Endothelial cell of umbilical vein (primary cell): ENCODE results near the gene RASSF5. TPM values are rescaled to one million over a fixed set of nuclear protein-coding genes. Genes with fewer than 3 reads are reported as not detected.

Source experiments
- BruUV-seq: library from RNA; stranded (reverse); fragments of 400-500 nt; replicated peaks from 2 replicates; lab custom pipeline; 2021; lab: Mats Ljungman, UMichigan
- CTCF ChIA-PET: fragments of 300-600, 350-600 bp; sonication (Branson Sonifier 250); formaldehyde crosslinking; loops from one replicate; lab custom pipeline; 2021; ENCODE audit warnings: antibody characterized with exemption, inconsistent platforms; lab: Charles Lee
- POLR2A ChIA-PET: fragments of 300-600, 350-600 bp; sonication (Branson Sonifier 250); formaldehyde crosslinking; loops from one replicate; lab custom pipeline; 2021; ENCODE audit warnings: antibody characterized with exemption, inconsistent platforms; lab: Charles Lee
- DNase-seq: peaks from one replicate; pipeline ENCODE4 v3.0.0-alpha.2; 2011; ENCODE audit warnings: low read depth, low spot score
- FAIRE-seq: peaks from 2 replicates; lab custom pipeline; 2011; peaks lifted over from hg19 to GRCh38; lab: Jason Lieb, UNC
- H2AFZ ChIP-seq: 2 replicates; pipeline ENCODE4 v1.6.0; 2012; ENCODE audit warnings: low read depth, low read length, control low read depth, inconsistent platforms
- H3K27ac ChIP-seq: 2 replicates; pipeline ENCODE4 v1.5.1; 2011; ENCODE audit warnings: low read depth, mild to moderate bottlenecking, control low read depth, low read length, moderate library complexity; ENCODE audit not compliant: insufficient read depth
- H3K27me3 ChIP-seq, 2 experiments: 2 replicates each; pipeline versions ENCODE4 v1.6.0 to v1.6.1; 2011; ENCODE audit warnings: low read length in 2 of 2, mixed read lengths in 1 of 2; ENCODE audit not compliant: control insufficient read depth in 2 of 2, insufficient read depth in 2 of 2
- H3K36me3 ChIP-seq, 2 experiments: 2 replicates in 1 of 2; 3 replicates in 1 of 2; pipeline ENCODE4 v1.5.1; 2011; ENCODE audit warnings: low read length in 2 of 2, mild to moderate bottlenecking in 1 of 2, moderate library complexity in 1 of 2; ENCODE audit not compliant: control insufficient read depth in 2 of 2, insufficient read depth in 2 of 2; ENCODE audit errors: extremely low read depth in 1 of 2
- H3K4me1 ChIP-seq: 3 replicates; pipeline ENCODE4 v1.5.1; 2011; ENCODE audit warnings: mild to moderate bottlenecking, low read length; ENCODE audit not compliant: control insufficient read depth, insufficient read depth; ENCODE audit errors: extremely low read depth
- H3K4me2 ChIP-seq: 2 replicates; pipeline ENCODE4 v1.6.1; 2011; ENCODE audit warnings: low read length, control low read depth, mixed read lengths; ENCODE audit not compliant: insufficient read depth
- H3K4me3 ChIP-seq, 3 experiments: fragments of 200-600 bp in 1 of 3; sonication (generic), shearing (Covaris generic) in 1 of 3; replicated peaks in 1 of 3; 2 replicates each; pipeline ENCODE4 v1.5.1; 2011 to 2016; ENCODE audit warnings: control low read depth in 3 of 3, low read length in 3 of 3, mild to moderate bottlenecking in 2 of 3, inconsistent platforms in 1 of 3, low read depth in 1 of 3, moderate library complexity in 1 of 3; ENCODE audit not compliant: insufficient read depth in 1 of 3
- H3K79me2 ChIP-seq: 2 replicates; pipeline ENCODE4 v1.6.0; 2012; ENCODE audit warnings: low read length, inconsistent platforms; ENCODE audit not compliant: control insufficient read depth, insufficient read depth
- H3K9ac ChIP-seq: replicated peaks from 2 replicates; pipeline ENCODE3; 2011; ENCODE audit warnings: low read length, control low read depth; ENCODE audit not compliant: insufficient read depth; ENCODE audit errors: extremely low read depth
- H3K9me1 ChIP-seq: replicated peaks from 3 replicates; pipeline ENCODE4 v1.6.0; 2011; ENCODE audit warnings: mild to moderate bottlenecking, low read length; ENCODE audit not compliant: control insufficient read depth, insufficient read depth; ENCODE audit errors: extremely low read depth
- H3K9me3 ChIP-seq: replicated peaks from 2 replicates; pipeline ENCODE4 v1.5.1; 2012; ENCODE audit warnings: low read length, inconsistent platforms; ENCODE audit not compliant: control insufficient read depth, insufficient read depth
- H4K20me1 ChIP-seq: replicated peaks from 2 replicates; pipeline ENCODE3; 2011; ENCODE audit warnings: mild to moderate bottlenecking, low read length; ENCODE audit not compliant: control insufficient read depth, insufficient read depth; ENCODE audit errors: extremely low read depth
- CTCF ChIP-seq, 2 donors: IDR thresholded peaks; 1 replicate in 1 of 2; 2 replicates in 1 of 2; pipeline ENCODE4 v1.5.1; 2011; ENCODE audit warnings: low read length in 2 of 2, mild to moderate bottlenecking in 2 of 2, moderate library complexity in 2 of 2, control low read depth in 1 of 2, inconsistent platforms in 1 of 2, low read depth in 1 of 2; ENCODE audit not compliant: insufficient read depth in 1 of 2; ENCODE audit errors: extremely low read depth in 1 of 2
- EZH2 ChIP-seq: IDR thresholded peaks from 2 replicates; pipeline ENCODE4 v1.6.1; 2012; ENCODE audit warnings: borderline replicate concordance, low read depth, mild to moderate bottlenecking, moderate library complexity, low read length, inconsistent platforms; ENCODE audit not compliant: severe bottlenecking
- FOS ChIP-seq: IDR thresholded peaks from 2 replicates; pipeline ENCODE4 v1.6.1; 2011; ENCODE audit warnings: mild to moderate bottlenecking, low read length, moderate library complexity, borderline replicate concordance; ENCODE audit not compliant: insufficient read depth
- GATA2 ChIP-seq: IDR thresholded peaks from 2 replicates; pipeline ENCODE4 v1.7.0; 2011; ENCODE audit warnings: low read depth, mild to moderate bottlenecking, moderate library complexity, mixed read lengths, low read length; ENCODE audit not compliant: insufficient read length, insufficient read depth
- JUN ChIP-seq: IDR thresholded peaks from 2 replicates; pipeline ENCODE4 v1.6.1; 2011; ENCODE audit warnings: borderline replicate concordance, low read depth; ENCODE audit not compliant: insufficient read length, insufficient read depth
- MYC ChIP-seq: IDR thresholded peaks from one replicate; pipeline ENCODE4 v1.6.1; 2011; ENCODE audit warnings: mild to moderate bottlenecking, low read depth, low read length
- POLR2A ChIP-seq: IDR thresholded peaks from 2 replicates; pipeline ENCODE4 v1.6.1; 2012; ENCODE audit warnings: low read depth, mild to moderate bottlenecking, control low read depth, low read length
- POLR2AphosphoS5 ChIP-seq: IDR thresholded peaks from 2 replicates; pipeline ENCODE4 v1.6.1; 2012; ENCODE audit warnings: low read depth, mild to moderate bottlenecking, control low read depth, low read length, moderate library complexity; ENCODE audit not compliant: insufficient read depth
- dilution Hi-C: fragments of 300-500 bp; cut with MboI; formaldehyde crosslinking; loops from one replicate; pipeline ENCODE4 v1.15.0; 2019; ENCODE audit warnings: low sequenced_read_pairs; ENCODE audit not compliant: extremely low pct_ligation_motif_present
- intact Hi-C: fragments of 100-400 bp; cut with micrococcal nuclease; formaldehyde crosslinking; loops from one replicate; pipeline ENCODE4 v1.10.0; 2022
- polyA plus RNA-seq, 4 experiments: library from polyadenylated mRNA; depleted of rRNA in 3 of 4; stranded (reverse) in 3 of 4; unstranded in 1 of 4; fragments of >200 nt; gene quantifications; 2 replicates each; pipeline versions ENCODE4 v1.2.1 to v1.2.3, GENCODE V29; 2011 to 2012; ENCODE audit warnings: missing spikeins in 1 of 4
- total RNA-seq: library from RNA; stranded (reverse); gene quantifications from 2 replicates; pipeline ENCODE4 v1.2.3, GENCODE V29; 2021
- TF ChIP-seq, protein P1 (sequence below): IDR thresholded peaks from 2 replicates; pipeline ENCODE4 v1.6.1; 2011; ENCODE audit not compliant: insufficient read depth, insufficient read length

Gene RASSF5
- total and polyA plus RNA-seq, 2 donors (not counting 3 experiments of a cell fraction or from before 2014, with no cell fraction given) = 0.23 to 0.60 TPM

DNA sequence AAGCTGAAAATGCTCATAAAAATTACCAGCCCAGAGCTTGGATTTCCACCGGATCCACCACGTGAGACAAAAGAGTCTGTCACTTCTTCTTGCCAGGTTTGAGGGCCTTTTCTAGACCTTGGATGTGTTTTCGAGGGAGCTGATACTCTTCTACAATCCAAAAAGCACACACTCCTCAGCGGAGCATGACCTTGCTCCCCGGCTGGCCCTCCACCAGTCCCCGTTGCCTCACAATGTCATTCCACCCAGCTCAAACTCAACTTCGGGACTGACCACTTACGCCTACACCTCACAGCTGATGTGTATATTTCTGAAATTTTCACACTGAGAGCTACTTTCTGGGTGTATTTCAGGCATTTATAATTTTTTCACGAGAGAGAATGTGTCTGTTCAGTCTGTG, 84.4 kb downstream of the RASSF5 start:
- Histone ChIP-seq H3K9me1 (no peaks in the 10 kb centered on the region), H3K79me2 (no peaks in the 10 kb centered on the region), H3K27ac (no peak overlapping the region), H3K9me3 (no peaks in the 10 kb centered on the region), H3K4me2 (no peak overlapping the region), H3K9ac (no peak overlapping the region), H3K36me3 (peaks cover 5 to 23% of the 10 kb centered on the region in 2 experiments), H3K4me1 (peaks cover 2% of the 10 kb centered on the region), H4K20me1 (no peaks in the 10 kb centered on the region), H3K4me3 (no peak overlapping the region), H3K27me3 (no peaks in the 10 kb centered on the region), H2AFZ (no peak overlapping the region)
- DNase-seq (no peak), FAIRE-seq (no peak)
- ChIA-PET POLR2A (no interaction called here), CTCF (interaction anchor here (1.0 to 2.2 kb wide), 5 partner anchors 17 to 112 kb away, joined by 4 to 8 read pairs (median 5); no protein-coding TSS in a partner anchor)
- intact Hi-C loops = no loop called here
- no TSS peak for BruUV-seq
- TF ChIP-seq GATA2 (no peak), EZH2 (no peak), CTCF (IDR thresholded peaks at IDR 0.05; ENCODE audit: extremely low read depth in 1 of 2, insufficient read depth in 1 of 2, low read depth in 1 of 2, low read length in 2 of 2) (no peak), JUN (no peak)
- dilution Hi-C loops = no loop called here

DNA sequence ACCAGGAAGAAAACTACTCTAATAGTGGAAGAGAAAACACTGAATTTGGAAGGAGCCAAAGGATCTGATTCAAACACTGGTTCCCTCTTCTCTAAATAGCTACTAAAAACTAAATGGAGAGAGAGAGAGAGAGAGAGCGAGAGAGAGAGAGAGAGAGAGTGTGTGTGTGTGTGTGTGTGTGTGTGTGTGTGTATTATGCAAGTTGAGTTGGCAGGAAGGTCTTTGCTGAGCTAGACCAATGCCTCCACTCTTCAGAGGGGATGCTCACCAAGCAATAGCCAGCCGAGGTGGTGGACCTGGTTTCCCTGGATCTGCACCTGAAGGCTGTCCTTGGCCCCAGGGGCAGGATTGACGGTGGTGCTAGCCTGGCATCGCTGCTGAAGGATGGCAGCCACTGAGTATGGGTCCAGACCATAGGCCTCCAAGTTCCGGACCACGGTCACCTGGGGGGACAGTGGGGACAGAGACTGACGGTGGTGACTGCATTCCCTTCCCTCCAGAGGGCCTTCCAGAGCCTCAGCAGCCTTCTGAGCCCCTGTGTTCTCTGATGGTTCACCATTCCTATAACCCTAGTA, 86.1 kb downstream of the RASSF5 start:
- no TSS peak for BruUV-seq
- H3K79me2 ChIP-seq = no peaks in the 10 kb centered on the region
- H4K20me1 ChIP-seq = no peaks in the 10 kb centered on the region
- no peak overlapping the region for H3K9ac ChIP-seq
- no peaks in the 10 kb centered on the region for H3K27me3 ChIP-seq
- ChIA-PET CTCF (interaction anchor here (0.9 to 2.2 kb wide), 5 partner anchors 49 to 114 kb away, joined by 4 to 8 read pairs (median 5); no protein-coding TSS in a partner anchor), POLR2A (no interaction called here)
- no peak for FAIRE-seq
- TF ChIP-seq GATA2 = no peak
- TF ChIP-seq POLR2A = no peak
- TF ChIP-seq, protein P1, sequence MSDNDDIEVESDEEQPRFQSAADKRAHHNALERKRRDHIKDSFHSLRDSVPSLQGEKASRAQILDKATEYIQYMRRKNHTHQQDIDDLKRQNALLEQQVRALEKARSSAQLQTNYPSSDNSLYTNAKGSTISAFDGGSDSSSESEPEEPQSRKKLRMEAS = no peak
- no peak for TF ChIP-seq MYC
- no peak for TF ChIP-seq CTCF (IDR thresholded peaks at IDR 0.05; ENCODE audit: extremely low read depth in 1 of 2, insufficient read depth in 1 of 2, low read depth in 1 of 2, low read length in 2 of 2)
- TF ChIP-seq POLR2AphosphoS5 = no peak
- no peak for TF ChIP-seq EZH2
- TF ChIP-seq JUN = no peak
- no peak for TF ChIP-seq FOS
- no peak for DNase-seq
- H3K36me3 ChIP-seq = peaks cover 8 to 28% of the 10 kb centered on the region in 2 experiments
- peaks cover 2% of the 10 kb centered on the region for H3K4me1 ChIP-seq
- dilution Hi-C loops = no loop called here
- H3K9me3 ChIP-seq = no peaks in the 10 kb centered on the region
- H3K27ac ChIP-seq = no peak overlapping the region
- H3K4me2 ChIP-seq = no peak overlapping the region
- intact Hi-C loops = no loop called here
- no peak overlapping the region for H3K4me3 ChIP-seq
- no peak overlapping the region for H2AFZ ChIP-seq
- H3K9me1 ChIP-seq = no peaks in the 10 kb centered on the region
